GM12878 (cell line): ENCODE data around the gene HS3ST2. TPM values are rescaled to one million over a fixed set of nuclear protein-coding genes. Genes with fewer than 3 reads are reported as not detected.

ENCODE experiments used
- ATAC-seq: fragments of 200-7000 bp; cut with Tn5 transposase; 3 replicates; pipeline ENCODE4 v1.9.1; 2020; ENCODE audit warnings: mild to moderate bottlenecking, moderate library complexity
- BruUV-seq: library from RNA; stranded (reverse); fragments of 400-500 nt; replicated peaks from 2 replicates; lab custom pipeline; 2021; lab: Mats Ljungman, UMichigan
- CTCF ChIA-PET: fragments of 300-600 bp; sonication (Branson Sonifier 250); formaldehyde crosslinking; extraction: SDS; loops from one replicate; lab custom pipeline; 2021; ENCODE audit warnings: inconsistent platforms; lab: Yijun Ruan, JAX
- POLR2A ChIA-PET: fragments of 350-600 bp; formaldehyde crosslinking; extraction: SDS; loops from one replicate; lab custom pipeline; 2021; ENCODE audit warnings: inconsistent platforms; lab: Charles Lee
- RAD21 ChIA-PET: fragments of 300-600 bp; sonication (Branson Sonifier 250); formaldehyde crosslinking; loops from one replicate; lab custom pipeline; 2023; ENCODE audit warnings: antibody characterized with exemption; ENCODE audit not compliant: unreplicated experiment; lab: Charles Lee
- SMC1A ChIA-PET: fragments of 300-600 bp; sonication (Branson Sonifier 250); formaldehyde crosslinking; loops from one replicate; lab custom pipeline; 2023; ENCODE audit not compliant: unreplicated experiment, uncharacterized antibody; lab: Charles Lee
- DNase-seq: peaks from one replicate; pipeline ENCODE4 v3.0.0-alpha.2; 2011; ENCODE audit warnings: low read depth, low spot score
- FAIRE-seq: peaks from 3 replicates; lab custom pipeline; 2011; peaks lifted over from hg19 to GRCh38; lab: Jason Lieb, UNC
- H2AFZ ChIP-seq: 2 replicates; pipeline ENCODE4 v1.6.0; 2011; ENCODE audit warnings: low read depth, low read length, control low read depth; ENCODE audit not compliant: control insufficient read depth
- H3K27ac ChIP-seq: 2 replicates; pipeline ENCODE4 v1.5.1; 2011; ENCODE audit warnings: control low read depth; ENCODE audit not compliant: control insufficient read depth, insufficient read depth
- H3K27me3 ChIP-seq, 2 experiments: replicated peaks in 1 of 2; 2 replicates each; pipeline versions ENCODE4 v1.6.0 to v1.6.1; 2011; ENCODE audit warnings: low read length in 1 of 2; ENCODE audit not compliant: control insufficient read depth in 2 of 2, insufficient read depth in 2 of 2
- H3K36me3 ChIP-seq, 2 experiments: 2 replicates each; pipeline ENCODE4 v1.5.1; 2011; ENCODE audit warnings: low read length in 1 of 2; ENCODE audit not compliant: control insufficient read depth in 2 of 2, insufficient read depth in 2 of 2
- H3K4me1 ChIP-seq: 2 replicates; pipeline ENCODE4 v1.6.1; 2011; ENCODE audit warnings: mild to moderate bottlenecking, low read length, moderate library complexity, mixed read lengths; ENCODE audit not compliant: control insufficient read depth, insufficient read depth
- H3K4me2 ChIP-seq: 2 replicates; pipeline ENCODE4 v1.6.0; 2011; ENCODE audit warnings: control low read depth; ENCODE audit not compliant: control insufficient read depth, insufficient read depth
- H3K4me3 ChIP-seq: fragments of 200-600 bp; sonication (generic); 2 replicates; pipeline ENCODE4 v1.5.1; 2016
- H3K79me2 ChIP-seq: 2 replicates; pipeline ENCODE4 v1.6.0; 2011; ENCODE audit warnings: low read length; ENCODE audit not compliant: control insufficient read depth, insufficient read depth
- H3K9ac ChIP-seq: 2 replicates; pipeline ENCODE4 v1.8.0; 2011; ENCODE audit warnings: low read length, control low read depth, mixed read lengths; ENCODE audit not compliant: control insufficient read depth, insufficient read depth
- H3K9me3 ChIP-seq: replicated peaks from 3 replicates; pipeline ENCODE4 v1.5.1; 2011; ENCODE audit warnings: mild to moderate bottlenecking, low read length; ENCODE audit not compliant: control insufficient read depth, insufficient read depth
- H4K20me1 ChIP-seq: 2 replicates; pipeline ENCODE4 v1.6.0; 2011; ENCODE audit not compliant: control insufficient read depth, insufficient read depth
- BCLAF1 ChIP-seq: fragments of 450-650 bp; IDR thresholded peaks from 2 replicates; pipeline ENCODE4 v1.6.1; 2017; ENCODE audit warnings: antibody characterized with exemption, mild to moderate bottlenecking, moderate library complexity
- ESRRA ChIP-seq: IDR thresholded peaks from 2 replicates; pipeline ENCODE4 v1.6.1; 2012; ENCODE audit warnings: mild to moderate bottlenecking, low read length, improper control_type of control experiment
- KAT2A ChIP-seq: conservative IDR thresholded peaks from 2 replicates; pipeline ENCODE4 v1.6.1; 2011; ENCODE audit warnings: low read depth, low read length; ENCODE audit not compliant: control insufficient read depth
- MEF2A ChIP-seq: IDR thresholded peaks from 2 replicates; pipeline ENCODE4 v1.6.1; 2011; ENCODE audit warnings: low read depth, mild to moderate bottlenecking, low read length, moderate library complexity; ENCODE audit not compliant: insufficient read depth
- NKRF ChIP-seq: fragments of 450-650 bp; conservative IDR thresholded peaks from 2 replicates; pipeline ENCODE4 v1.6.1; 2017; ENCODE audit warnings: mild to moderate bottlenecking, moderate library complexity
- NR2C1 ChIP-seq: fragments of 450-650 bp; IDR thresholded peaks from 2 replicates; pipeline ENCODE4 v1.6.1; 2017; ENCODE audit warnings: antibody characterized with exemption, mild to moderate bottlenecking, moderate library complexity
- POLR2AphosphoS5 ChIP-seq: IDR thresholded peaks from 2 replicates; pipeline ENCODE4 v1.6.1; 2011; ENCODE audit warnings: mild to moderate bottlenecking, low read length, inconsistent platforms
- RCOR1 ChIP-seq: conservative IDR thresholded peaks from 2 replicates; pipeline ENCODE4 v1.6.1; 2012; ENCODE audit warnings: low read depth, low read length, improper control_type of control experiment
- RFX5 ChIP-seq: IDR thresholded peaks from 2 replicates; pipeline ENCODE4 v1.6.1; 2011; ENCODE audit warnings: low read depth, low read length, improper control_type of control experiment
- SPI1 ChIP-seq: IDR thresholded peaks from 2 replicates; pipeline ENCODE4 v1.6.1; 2011; ENCODE audit warnings: low read depth, mild to moderate bottlenecking, low read length, moderate library complexity, borderline replicate concordance; ENCODE audit not compliant: insufficient read depth
- TAF1 ChIP-seq: IDR thresholded peaks from 2 replicates; pipeline ENCODE4 v1.6.1; 2011; ENCODE audit warnings: mild to moderate bottlenecking, low read depth, low read length, borderline replicate concordance
- TCF12 ChIP-seq: IDR thresholded peaks from 2 replicates; pipeline ENCODE4 v1.6.1; 2011; ENCODE audit warnings: low read depth, mild to moderate bottlenecking, low read length
- TCF7 ChIP-seq: IDR thresholded peaks from 2 replicates; pipeline ENCODE4 v1.6.1; 2014; ENCODE audit warnings: antibody characterized with exemption, borderline replicate concordance
- WGBS: methylation state at CpG from one replicate; pipeline ENCODE4 v1.1.6; 2016; ENCODE audit warnings: low lambda C conversion rate; ENCODE audit not compliant: insufficient replicate concordance, insufficient coverage; ENCODE audit errors: missing lambda C conversion rate; 5-methylcytosine and 5-hydroxymethylcytosine counted together
- in situ Hi-C: fragments of 300-500 bp; cut with MboI; formaldehyde crosslinking; loops from 9 replicates; pipeline ENCODE4 v1.14.3; 2018; ENCODE audit warnings: mixed read lengths
- intact Hi-C: fragments of 100-400 bp; cut with micrococcal nuclease; formaldehyde crosslinking; loops from one replicate; pipeline ENCODE4 v1.14.2; 2022; ENCODE audit not compliant: unreplicated experiment
- polyA plus RNA-seq, 11 experiments: library from polyadenylated mRNA; depleted of rRNA in 4 of 11; unstranded in 6 of 11; stranded (reverse) in 5 of 11; fragments of >200 nt; fragmentation: Nextera tagmentation in 4 of 11; fragmentation: Illumina TruSeq in 1 of 11; extraction: Ambion mirVana in 4 of 11; extraction: Trizol in 1 of 11; gene quantifications; 1 replicate in 1 of 11; 2 replicates in 10 of 11; pipeline versions ENCODE4 v1.2.1 to v1.2.3, GENCODE V29; 2011 to 2016; ENCODE audit warnings: inconsistent platforms in 2 of 11, missing spikeins in 2 of 11, low read depth in 1 of 11
- total RNA-seq, 4 experiments: library from RNA; depleted of rRNA in 3 of 4; stranded (reverse); fragments of >200 nt in 3 of 4; fragmentation: Illumina TruSeq in 1 of 4; extraction: Trizol in 1 of 4; gene quantifications; 2 replicates each; pipeline versions ENCODE4 v1.2.1 to v1.2.3, GENCODE V29; 2013 to 2021
- TF ChIP-seq, protein P1 (sequence below): fragments of 450-650 bp; IDR thresholded peaks from 2 replicates; pipeline ENCODE4 v1.6.1; 2016; ENCODE audit warnings: mild to moderate bottlenecking, moderate library complexity, borderline replicate concordance
- TF ChIP-seq, protein P2 (sequence below): IDR thresholded peaks from 2 replicates; pipeline ENCODE4 v1.6.1; 2011; ENCODE audit warnings: mild to moderate bottlenecking, low read depth, low read length, moderate library complexity; ENCODE audit not compliant: insufficient replicate concordance

Gene HS3ST2
- total and polyA plus RNA-seq, 10 of the 15 experiments (the other 5 are each of a cell fraction or from before 2014, with no cell fraction given): not detected

DNA sequence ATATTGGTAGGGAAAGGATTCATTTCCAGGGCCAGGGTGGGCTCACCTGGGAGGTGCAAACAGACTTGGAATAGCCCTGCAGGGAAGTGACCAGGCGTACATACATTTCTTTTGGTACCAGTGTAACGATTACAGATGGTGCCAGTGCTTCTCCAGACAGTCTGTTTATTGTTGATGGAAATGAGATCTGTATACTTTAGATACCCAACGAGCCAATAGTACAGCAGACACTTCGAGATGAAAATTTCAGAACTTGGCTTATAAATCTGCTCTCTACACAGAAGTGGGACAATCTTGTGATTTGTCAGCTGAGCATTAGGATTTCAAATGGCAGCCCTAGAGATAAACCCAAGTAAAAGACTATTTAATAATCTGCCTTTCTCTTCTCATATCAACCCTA lies 57.9 kb downstream of the HS3ST2 start:
- no peak for FAIRE-seq
- 8% methylated on average over 4 of the region's 4 CpGs for WGBS
- TF ChIP-seq MEF2A (no peak), NR2C1 (no peak), RCOR1 (no peak), TCF7 (no peak), RFX5 (no peak), NKRF (no peak), POLR2AphosphoS5 (no peak), ESRRA (no peak), TCF12 (no peak), SPI1 (no peak), TAF1 (no peak), BCLAF1 (no peak), KAT2A (no peak)
- TF ChIP-seq, protein P1, sequence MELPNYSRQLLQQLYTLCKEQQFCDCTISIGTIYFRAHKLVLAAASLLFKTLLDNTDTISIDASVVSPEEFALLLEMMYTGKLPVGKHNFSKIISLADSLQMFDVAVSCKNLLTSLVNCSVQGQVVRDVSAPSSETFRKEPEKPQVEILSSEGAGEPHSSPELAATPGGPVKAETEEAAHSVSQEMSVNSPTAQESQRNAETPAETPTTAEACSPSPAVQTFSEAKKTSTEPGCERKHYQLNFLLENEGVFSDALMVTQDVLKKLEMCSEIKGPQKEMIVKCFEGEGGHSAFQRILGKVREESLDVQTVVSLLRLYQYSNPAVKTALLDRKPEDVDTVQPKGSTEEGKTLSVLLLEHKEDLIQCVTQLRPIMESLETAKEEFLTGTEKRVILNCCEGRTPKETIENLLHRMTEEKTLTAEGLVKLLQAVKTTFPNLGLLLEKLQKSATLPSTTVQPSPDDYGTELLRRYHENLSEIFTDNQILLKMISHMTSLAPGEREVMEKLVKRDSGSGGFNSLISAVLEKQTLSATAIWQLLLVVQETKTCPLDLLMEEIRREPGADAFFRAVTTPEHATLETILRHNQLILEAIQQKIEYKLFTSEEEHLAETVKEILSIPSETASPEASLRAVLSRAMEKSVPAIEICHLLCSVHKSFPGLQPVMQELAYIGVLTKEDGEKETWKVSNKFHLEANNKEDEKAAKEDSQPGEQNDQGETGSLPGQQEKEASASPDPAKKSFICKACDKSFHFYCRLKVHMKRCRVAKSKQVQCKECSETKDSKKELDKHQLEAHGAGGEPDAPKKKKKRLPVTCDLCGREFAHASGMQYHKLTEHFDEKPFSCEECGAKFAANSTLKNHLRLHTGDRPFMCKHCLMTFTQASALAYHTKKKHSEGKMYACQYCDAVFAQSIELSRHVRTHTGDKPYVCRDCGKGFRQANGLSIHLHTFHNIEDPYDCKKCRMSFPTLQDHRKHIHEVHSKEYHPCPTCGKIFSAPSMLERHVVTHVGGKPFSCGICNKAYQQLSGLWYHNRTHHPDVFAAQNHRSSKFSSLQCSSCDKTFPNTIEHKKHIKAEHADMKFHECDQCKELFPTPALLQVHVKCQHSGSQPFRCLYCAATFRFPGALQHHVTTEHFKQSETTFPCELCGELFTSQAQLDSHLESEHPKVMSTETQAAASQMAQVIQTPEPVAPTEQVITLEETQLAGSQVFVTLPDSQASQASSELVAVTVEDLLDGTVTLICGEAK: no peak
- TF ChIP-seq, protein P2, sequence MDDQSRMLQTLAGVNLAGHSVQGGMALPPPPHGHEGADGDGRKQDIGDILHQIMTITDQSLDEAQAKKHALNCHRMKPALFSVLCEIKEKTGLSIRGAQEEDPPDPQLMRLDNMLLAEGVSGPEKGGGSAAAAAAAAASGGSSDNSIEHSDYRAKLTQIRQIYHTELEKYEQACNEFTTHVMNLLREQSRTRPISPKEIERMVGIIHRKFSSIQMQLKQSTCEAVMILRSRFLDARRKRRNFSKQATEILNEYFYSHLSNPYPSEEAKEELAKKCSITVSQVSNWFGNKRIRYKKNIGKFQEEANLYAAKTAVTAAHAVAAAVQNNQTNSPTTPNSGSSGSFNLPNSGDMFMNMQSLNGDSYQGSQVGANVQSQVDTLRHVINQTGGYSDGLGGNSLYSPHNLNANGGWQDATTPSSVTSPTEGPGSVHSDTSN: no peak

More for the DNA sequence above, 57.9 kb downstream of the HS3ST2 start:
- Histone ChIP-seq H3K9me3 (no peaks in the 10 kb centered on the region), H3K4me1 (no peaks in the 10 kb centered on the region), H3K9ac (no peak overlapping the region), H3K79me2 (no peaks in the 10 kb centered on the region), H3K27me3 (no peaks in the 10 kb centered on the region; a peak in 2 of 4 replicates), H3K27ac (no peak overlapping the region), H4K20me1 (no peaks in the 10 kb centered on the region), H3K4me2 (no peak overlapping the region), H3K36me3 (no peaks in the 10 kb centered on the region), H2AFZ (no peak overlapping the region), H3K4me3 (no peak overlapping the region)
- in situ Hi-C loops: no loop called here
- SMC1A ChIA-PET: no interaction called here
- POLR2A ChIA-PET: no interaction called here
- ATAC-seq (no peak), DNase-seq (no peak)
- CTCF ChIA-PET: interaction anchor here (0.6 kb wide), 2 partner anchors 189 to 609 kb away, joined by 3 to 5 read pairs; no protein-coding TSS in a partner anchor
- RAD21 ChIA-PET: no interaction called here
- BruUV-seq: no TSS peak
- intact Hi-C loops: no loop called here
